Dermis microvascular lymphatic vessel endothelial cell (primary cell): ENCODE data around the gene HOXC4. TPM values are rescaled to one million over a fixed set of nuclear protein-coding genes. Genes with fewer than 3 reads are reported as not detected.

Experiments
- DNase-seq, 2 donors: peaks; one replicate each; pipeline versions ENCODE4 v3.0.0 to v3.0.0-alpha.2; 2010; ENCODE audit warnings: low read depth in 2 of 2
- total RNA-seq: library from RNA; depleted of rRNA; stranded (reverse); fragments of >200 nt; gene quantifications from 2 replicates; pipeline ENCODE4 v1.2.1, GENCODE V29; 2014

The HOXC4 gene
- total RNA-seq, 1 donor from 2014 or later: not detected

- no peak for DNase-seq
Observed at GRCh38 chr12:54028314-54029201, 25.1 kb upstream of the HOXC4 start, which contains the start of gene HOXC6. Gene HOXC6 (plus strand): TSS chr12:54028440. CDS start chr12:54028522, 82 bp downstream.

- DNase-seq: no peak
Observed at GRCh38 chr12:54029529-54030441, 23.9 kb upstream of the HOXC4 start.

DNA sequence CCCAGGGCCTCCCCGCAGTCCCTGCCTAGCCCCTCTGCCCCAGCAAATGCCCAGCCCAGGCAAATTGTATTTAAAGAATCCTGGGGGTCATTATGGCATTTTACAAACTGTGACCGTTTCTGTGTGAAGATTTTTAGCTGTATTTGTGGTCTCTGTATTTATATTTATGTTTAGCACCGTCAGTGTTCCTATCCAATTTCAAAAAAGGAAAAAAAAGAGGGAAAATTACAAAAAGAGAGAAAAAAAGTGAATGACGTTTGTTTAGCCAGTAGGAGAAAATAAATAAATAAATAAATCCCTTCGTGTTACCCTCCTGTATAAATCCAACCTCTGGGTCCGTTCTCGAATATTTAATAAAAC, 23.2 kb upstream of the HOXC4 start:
- DNase-seq: no peak

- DNase-seq: no peak
Observed at GRCh38 chr12:54030889-54031471, 22.7 kb upstream of the HOXC4 start.

- DNase-seq: no peak
Observed at GRCh38 chr12:54031480-54031879, 22.2 kb upstream of the HOXC4 start.

DNA sequence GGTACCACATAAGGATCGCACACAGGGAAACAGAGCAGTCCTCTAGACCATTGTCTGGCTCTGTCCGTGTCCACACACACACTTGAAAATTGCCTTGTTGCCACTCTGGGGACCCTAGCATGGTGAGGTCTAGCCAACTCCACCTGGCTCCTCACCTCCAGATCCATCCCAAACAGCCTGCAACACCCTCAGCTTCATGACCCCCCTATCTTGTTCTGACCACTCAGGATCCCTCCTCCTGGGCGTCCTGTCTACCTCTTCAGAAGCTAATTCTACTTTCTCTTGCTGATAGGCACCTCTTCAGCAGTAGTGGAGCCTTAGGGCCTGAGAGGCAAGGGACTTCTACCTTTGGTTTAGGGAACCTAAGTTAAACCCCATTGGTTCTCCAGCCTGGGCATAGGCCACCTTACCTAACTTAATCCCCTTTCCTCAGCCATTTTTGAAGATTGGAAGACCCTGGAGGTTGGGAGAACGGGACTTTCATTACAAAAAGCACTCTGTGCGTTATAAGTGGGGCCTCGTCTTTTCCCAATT, 21.5 kb upstream of the HOXC4 start:
- no peak for DNase-seq

- peak in 1 of 2 donors; percentile 43 for DNase-seq
Observed at GRCh38 chr12:54032627-54033100, 21.0 kb upstream of the HOXC4 start, which contains the start of gene HOXC5. Gene HOXC5 (plus strand): TSS chr12:54033050. CDS start chr12:54033123, 73 bp downstream.

DNA sequence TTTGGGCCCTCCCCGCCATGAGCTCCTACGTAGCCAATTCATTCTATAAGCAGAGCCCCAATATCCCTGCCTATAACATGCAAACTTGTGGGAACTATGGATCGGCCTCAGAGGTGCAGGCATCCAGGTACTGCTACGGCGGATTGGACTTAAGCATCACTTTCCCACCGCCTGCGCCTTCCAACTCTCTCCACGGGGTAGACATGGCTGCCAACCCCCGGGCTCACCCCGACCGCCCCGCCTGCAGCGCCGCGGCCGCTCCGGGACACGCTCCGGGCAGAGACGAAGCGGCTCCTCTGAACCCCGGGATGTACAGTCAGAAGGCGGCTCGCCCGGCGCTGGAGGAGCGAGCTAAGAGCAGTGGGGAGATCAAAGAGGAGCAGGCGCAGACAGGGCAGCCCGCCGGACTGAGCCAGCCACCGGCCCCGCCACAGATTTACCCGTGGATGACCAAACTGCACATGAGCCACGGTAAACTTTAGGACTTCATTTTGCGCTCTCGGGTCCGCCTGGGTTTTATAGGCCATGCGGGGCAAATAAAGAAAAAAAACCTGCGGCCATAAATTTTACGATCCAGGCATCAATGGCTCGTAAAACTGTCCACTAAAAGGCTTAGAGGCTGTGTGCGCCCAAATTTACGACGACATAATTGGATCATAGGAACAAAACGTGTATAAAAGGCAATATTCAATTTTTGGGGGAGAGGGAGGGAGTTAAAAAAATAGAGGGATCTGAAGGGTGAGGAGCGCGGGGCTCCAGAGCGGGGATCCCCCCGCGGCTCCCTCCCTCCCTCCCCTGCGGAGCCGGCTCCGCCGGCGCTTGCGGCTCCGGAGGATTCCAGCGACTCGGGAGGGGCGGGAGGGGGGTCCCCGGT, 20.3 kb upstream of the HOXC4 start:
- DNase-seq: no peak

DNA sequence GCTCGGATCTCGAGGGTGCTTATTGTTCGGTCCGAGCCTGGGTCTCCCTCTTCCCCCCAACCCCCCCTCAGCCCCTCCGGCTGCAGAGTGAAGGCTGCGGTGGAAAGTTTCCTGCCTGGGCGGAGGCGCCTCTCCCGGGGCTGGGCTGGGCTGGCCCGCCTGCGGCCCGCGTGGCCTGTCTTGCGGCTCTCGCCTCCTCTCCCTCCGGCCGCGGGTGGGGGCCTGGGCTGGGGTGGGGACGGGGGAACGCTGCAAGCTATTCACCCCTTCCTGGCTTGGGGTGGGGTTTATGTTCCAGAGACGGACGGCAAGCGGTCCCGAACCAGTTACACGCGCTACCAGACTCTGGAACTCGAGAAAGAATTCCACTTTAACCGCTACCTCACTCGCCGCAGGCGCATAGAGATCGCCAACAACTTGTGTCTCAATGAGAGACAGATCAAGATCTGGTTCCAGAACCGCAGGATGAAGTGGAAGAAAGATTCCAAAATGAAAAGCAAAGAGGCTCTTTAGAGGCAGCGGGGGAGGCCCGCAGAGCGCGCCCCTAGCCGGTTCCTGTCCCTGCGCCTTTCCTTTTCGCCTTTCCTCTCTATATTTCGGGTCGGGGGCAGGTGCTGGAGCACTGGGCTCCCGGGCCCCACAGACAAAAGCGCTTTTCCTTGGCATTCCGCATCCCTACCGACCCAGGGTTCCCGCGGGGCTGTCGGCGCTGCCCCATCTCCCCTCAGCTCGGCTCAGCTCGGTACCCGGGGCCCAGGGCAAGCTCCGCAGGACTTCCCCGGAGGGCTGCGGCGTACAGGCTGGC, 19.5 kb upstream of the HOXC4 start:
- no peak for DNase-seq

GRCh38 chr12:54034785-54035310, 18.8 kb upstream of the HOXC4 start:
- DNase-seq: no peak

GRCh38 chr12:54035568-54036264, 17.9 kb upstream of the HOXC4 start:
- DNase-seq: no peak

GRCh38 chr12:54036620-54037359, 16.8 kb upstream of the HOXC4 start:
- DNase-seq: no peak

DNA sequence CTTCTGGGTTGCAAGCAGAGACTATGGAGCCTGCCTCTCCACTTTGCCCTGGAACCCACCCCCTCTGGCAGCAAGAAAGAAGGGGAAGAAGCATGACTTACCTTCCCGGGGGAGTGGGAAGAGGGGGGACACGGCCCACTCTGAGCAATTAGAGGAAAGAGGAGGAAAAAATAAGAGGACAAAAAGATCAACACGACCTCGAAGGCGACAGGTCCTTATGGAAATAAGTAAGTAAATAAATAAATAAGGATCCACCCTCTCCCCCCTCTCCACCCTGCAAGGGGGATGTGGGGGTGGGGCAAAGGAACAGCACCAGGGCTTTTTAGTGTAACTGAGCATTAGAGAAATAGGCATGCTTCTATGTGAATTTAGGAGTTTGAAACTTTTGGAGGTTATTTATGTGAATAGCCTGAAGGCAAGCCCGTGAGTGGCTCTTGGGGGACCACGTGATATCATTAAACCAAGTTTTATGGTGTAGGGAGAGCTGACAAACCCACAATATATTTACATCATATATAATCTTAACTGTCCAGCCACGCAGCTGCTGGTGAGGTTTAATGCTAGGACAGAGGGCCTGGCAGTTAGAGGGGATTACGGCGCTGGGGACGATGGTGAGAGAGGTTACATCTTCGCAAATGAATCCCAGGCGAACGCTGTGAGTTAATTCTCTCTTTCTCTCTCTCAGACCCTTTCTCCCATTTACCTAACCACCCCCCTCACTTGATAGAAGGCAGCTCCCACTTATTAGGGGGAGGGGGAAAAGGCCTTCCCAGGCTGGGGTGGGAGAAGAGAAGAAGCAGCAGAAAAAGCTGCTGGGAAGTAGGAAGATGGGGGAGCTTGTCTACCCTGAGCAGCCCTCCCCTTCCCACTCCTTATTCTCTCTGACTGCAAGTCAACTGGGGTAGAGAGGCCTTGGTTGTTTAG, 16.0 kb upstream of the HOXC4 start:
- no peak for DNase-seq

DNA sequence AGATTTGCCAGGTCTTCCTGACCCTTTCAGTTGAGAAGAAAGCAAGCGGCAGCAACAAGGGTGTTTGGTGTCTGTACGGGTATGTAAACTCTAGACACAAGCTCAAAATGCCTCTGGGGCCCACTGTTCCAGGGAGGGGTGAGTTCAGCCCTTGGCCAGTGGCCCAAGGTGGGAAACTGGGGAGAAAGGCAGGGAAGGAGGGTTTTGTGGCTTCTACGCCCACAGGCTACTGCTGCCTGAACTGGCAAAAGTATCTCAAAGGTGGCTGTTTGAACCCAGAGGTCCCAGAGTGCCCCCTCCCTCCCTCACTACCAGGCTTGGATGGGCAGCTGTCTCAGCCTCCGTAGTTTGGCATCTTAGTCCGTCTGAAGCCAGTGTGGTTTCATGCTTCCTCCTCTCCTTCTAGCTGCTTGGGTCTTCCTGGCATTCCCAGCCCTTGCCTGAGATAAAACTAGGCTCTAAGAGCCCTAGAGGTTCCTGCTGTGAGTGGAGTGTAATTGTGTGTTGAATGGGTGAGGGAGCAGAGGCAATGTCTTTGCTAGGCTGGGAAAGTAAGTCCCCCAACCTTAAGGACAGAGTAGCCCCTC, 15.3 kb upstream of the HOXC4 start:
- no peak for DNase-seq

- DNase-seq: no peak
Observed at GRCh38 chr12:54038871-54039414, 14.7 kb upstream of the HOXC4 start.
